ENCODE measurements around the gene PANK3.

The PANK3 gene

DNA sequence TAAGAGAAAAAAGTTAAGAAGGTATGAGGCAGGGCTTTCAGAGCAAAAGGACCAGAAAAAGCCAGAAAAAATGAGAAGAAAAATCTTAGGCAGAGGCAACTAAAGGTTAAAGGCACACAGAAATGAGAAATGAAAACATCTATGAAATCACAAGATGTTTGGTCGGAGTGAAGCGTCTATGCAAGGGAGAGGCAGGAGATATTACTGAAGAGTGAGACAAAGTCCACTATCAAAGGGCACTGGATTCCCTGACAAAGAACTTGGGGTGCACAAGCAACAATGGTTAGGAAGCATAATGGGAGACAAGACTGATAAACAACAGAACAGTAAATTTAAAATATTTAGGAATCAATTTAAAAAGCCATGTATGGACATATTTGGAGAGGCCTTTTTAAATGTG lies 16.9 kb downstream of the PANK3 start:
- TF ChIP-seq, protein P1, sequence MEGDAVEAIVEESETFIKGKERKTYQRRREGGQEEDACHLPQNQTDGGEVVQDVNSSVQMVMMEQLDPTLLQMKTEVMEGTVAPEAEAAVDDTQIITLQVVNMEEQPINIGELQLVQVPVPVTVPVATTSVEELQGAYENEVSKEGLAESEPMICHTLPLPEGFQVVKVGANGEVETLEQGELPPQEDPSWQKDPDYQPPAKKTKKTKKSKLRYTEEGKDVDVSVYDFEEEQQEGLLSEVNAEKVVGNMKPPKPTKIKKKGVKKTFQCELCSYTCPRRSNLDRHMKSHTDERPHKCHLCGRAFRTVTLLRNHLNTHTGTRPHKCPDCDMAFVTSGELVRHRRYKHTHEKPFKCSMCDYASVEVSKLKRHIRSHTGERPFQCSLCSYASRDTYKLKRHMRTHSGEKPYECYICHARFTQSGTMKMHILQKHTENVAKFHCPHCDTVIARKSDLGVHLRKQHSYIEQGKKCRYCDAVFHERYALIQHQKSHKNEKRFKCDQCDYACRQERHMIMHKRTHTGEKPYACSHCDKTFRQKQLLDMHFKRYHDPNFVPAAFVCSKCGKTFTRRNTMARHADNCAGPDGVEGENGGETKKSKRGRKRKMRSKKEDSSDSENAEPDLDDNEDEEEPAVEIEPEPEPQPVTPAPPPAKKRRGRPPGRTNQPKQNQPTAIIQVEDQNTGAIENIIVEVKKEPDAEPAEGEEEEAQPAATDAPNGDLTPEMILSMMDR (IDR thresholded peaks at IDR 0.05; ENCODE audit: borderline replicate concordance, extremely low read depth, low read length, poor library complexity, severe bottlenecking), result no peak
- no peak for TF ChIP-seq EZH2 (IDR thresholded peaks at IDR 0.05; ENCODE audit: borderline replicate concordance, low read depth, low read length, severe bottlenecking)
- peaks cover 70% of the 10 kb centered on the region for H3K79me2 ChIP-seq (ENCODE audit: insufficient read depth, low read length)
- H3K4me1 ChIP-seq (ENCODE audit: insufficient read depth, low read length), result no peaks in the 10 kb centered on the region
- H3K9ac ChIP-seq (ENCODE audit: low read depth, low read length), result no peak overlapping the region
- peaks cover 95% of the 10 kb centered on the region for H3K36me3 ChIP-seq (ENCODE audit: insufficient read depth, low read length)
- H3K27me3 ChIP-seq (ENCODE audit: insufficient read depth, low read length, poor library complexity), result no peaks in the 10 kb centered on the region
- no peak overlapping the region for H3K27ac ChIP-seq (ENCODE audit: low read length)
- no peak overlapping the region for H3K4me2 ChIP-seq (ENCODE audit: insufficient read depth, low read length)
- H3K4me3 ChIP-seq (ENCODE audit: low read depth in 1 of 2, low read length in 2 of 2), result no peak overlapping the region
- no peaks in the 10 kb centered on the region for H3K9me3 ChIP-seq (ENCODE audit: insufficient read depth, low read length, severe bottlenecking)
- DNase-seq, result no peak
- H2AFZ ChIP-seq (ENCODE audit: low read depth, low read length), result no peak overlapping the region
- H4K20me1 ChIP-seq (ENCODE audit: insufficient read depth, low read length), result peaks cover 38% of the 10 kb centered on the region; the same call in 1 of the 2 replicates
- no peak for ATAC-seq (ENCODE audit: insufficient read depth, low read depth)

DNA sequence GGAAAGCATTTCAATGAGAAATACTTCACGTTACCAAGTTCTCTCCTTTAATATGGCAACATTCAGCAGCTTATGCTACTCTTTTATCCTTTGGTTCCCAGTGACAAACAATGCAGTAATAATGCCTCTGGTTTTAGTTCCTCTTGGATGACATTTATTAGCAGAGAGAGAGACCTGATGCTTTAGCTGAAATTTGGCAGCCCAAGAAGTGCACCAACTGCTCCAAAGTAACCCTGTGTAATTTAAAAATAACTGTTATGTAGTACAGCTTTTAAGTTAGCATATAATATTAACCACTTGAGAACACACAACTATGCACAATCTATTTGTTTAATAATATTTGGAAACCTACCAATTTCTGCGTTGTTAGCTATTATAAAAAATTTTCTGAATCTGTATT lies 21.8 kb downstream of the PANK3 start:
- Histone ChIP-seq H3K27me3 (ENCODE audit: insufficient read depth, low read length, poor library complexity) (no peaks in the 10 kb centered on the region), H3K27ac (ENCODE audit: low read length) (no peak overlapping the region), H3K4me3 (ENCODE audit: low read depth in 1 of 2, low read length in 2 of 2) (no peak overlapping the region), H2AFZ (ENCODE audit: low read depth, low read length) (no peak overlapping the region), H3K79me2 (ENCODE audit: insufficient read depth, low read length) (peaks cover 41% of the 10 kb centered on the region), H3K4me2 (ENCODE audit: insufficient read depth, low read length) (no peak overlapping the region), H3K9me3 (ENCODE audit: insufficient read depth, low read length, severe bottlenecking) (no peaks in the 10 kb centered on the region), H4K20me1 (ENCODE audit: insufficient read depth, low read length) (peaks cover 26% of the 10 kb centered on the region; the same call in 1 of the 2 replicates), H3K36me3 (ENCODE audit: insufficient read depth, low read length) (peaks cover 97% of the 10 kb centered on the region), H3K9ac (ENCODE audit: low read depth, low read length) (no peak overlapping the region), H3K4me1 (ENCODE audit: insufficient read depth, low read length) (no peaks in the 10 kb centered on the region)
- TF ChIP-seq, protein P1 (IDR thresholded peaks at IDR 0.05; ENCODE audit: borderline replicate concordance, extremely low read depth, low read length, poor library complexity, severe bottlenecking), result no peak
- TF ChIP-seq EZH2 (IDR thresholded peaks at IDR 0.05; ENCODE audit: borderline replicate concordance, low read depth, low read length, severe bottlenecking), result no peak
- no peak for DNase-seq
- no peak for ATAC-seq (ENCODE audit: insufficient read depth, low read depth)

DNA sequence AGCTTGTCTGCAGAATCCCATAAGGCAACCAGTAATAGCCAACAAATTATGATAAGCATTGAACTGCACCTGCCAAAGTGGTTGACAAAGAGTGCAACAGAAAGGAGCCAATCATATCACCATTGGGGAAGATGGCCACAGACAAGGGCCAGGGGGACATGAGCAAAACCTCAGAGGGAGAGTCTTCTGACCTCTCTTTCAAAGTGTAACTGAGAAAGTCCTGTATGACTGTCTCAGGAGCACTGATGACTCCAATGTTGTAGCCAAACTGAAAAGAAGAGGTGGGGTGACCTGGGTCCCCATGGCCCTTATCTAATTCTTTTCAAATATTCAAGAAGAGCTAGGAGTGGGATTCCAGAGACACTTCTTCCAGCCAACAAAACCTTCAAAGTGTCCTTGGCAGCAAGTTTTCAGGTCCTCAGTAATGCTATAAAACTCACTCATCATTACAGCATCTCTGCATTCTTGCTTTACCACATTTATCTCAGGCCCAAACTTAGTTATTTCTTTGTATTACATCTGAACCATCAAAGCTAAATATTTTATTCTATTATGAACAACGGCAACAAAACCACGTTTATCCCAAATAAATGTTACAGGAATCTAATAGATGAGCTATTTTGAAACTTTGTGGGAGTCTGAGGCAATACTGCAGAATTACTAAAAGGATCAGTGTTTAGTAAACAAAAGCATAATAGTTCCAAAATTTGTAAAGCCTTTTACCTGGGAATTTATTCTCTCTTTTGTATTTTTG lies 25.6 kb downstream of the PANK3 start:
- H3K9me3 ChIP-seq (ENCODE audit: insufficient read depth, low read length, severe bottlenecking), result no peaks in the 10 kb centered on the region
- ATAC-seq (ENCODE audit: insufficient read depth, low read depth), result no peak
- TF ChIP-seq EZH2 (IDR thresholded peaks at IDR 0.05; ENCODE audit: borderline replicate concordance, low read depth, low read length, severe bottlenecking), result no peak
- TF ChIP-seq, protein P1 (IDR thresholded peaks at IDR 0.05; ENCODE audit: borderline replicate concordance, extremely low read depth, low read length, poor library complexity, severe bottlenecking), result no peak
- no peak overlapping the region for H3K4me2 ChIP-seq (ENCODE audit: insufficient read depth, low read length)
- H3K36me3 ChIP-seq (ENCODE audit: insufficient read depth, low read length), result peaks cover 96% of the 10 kb centered on the region
- H3K79me2 ChIP-seq (ENCODE audit: insufficient read depth, low read length), result peaks cover 28% of the 10 kb centered on the region
- no peak overlapping the region for H3K27ac ChIP-seq (ENCODE audit: low read length)
- H4K20me1 ChIP-seq (ENCODE audit: insufficient read depth, low read length), result peaks cover 31% of the 10 kb centered on the region; the same call in 1 of the 2 replicates
- no peaks in the 10 kb centered on the region for H3K4me1 ChIP-seq (ENCODE audit: insufficient read depth, low read length)
- no peak for DNase-seq
- no peak overlapping the region for H3K9ac ChIP-seq (ENCODE audit: low read depth, low read length)
- no peak overlapping the region for H2AFZ ChIP-seq (ENCODE audit: low read depth, low read length)
- H3K4me3 ChIP-seq (ENCODE audit: low read depth in 1 of 2, low read length in 2 of 2), result no peak overlapping the region
- no peaks in the 10 kb centered on the region for H3K27me3 ChIP-seq (ENCODE audit: insufficient read depth, low read length, poor library complexity)
